Retinal pigment epithelial cell (primary cell): ENCODE data around the gene TPRX1.
A peak's percentile ranks its signal among the peaks of the same experiment; 100 is the strongest.
"Not testable (repeated sequence)": the region's sequence is repeated elsewhere in the genome, so short reads cannot be mapped to it uniquely, and the experiment has no call there.

Experiments used
- DNase-seq: peaks from one replicate; pipeline ENCODE4 v3.0.0-alpha.2; 2010; ENCODE audit warnings: low read depth
- H3K4me3 ChIP-seq: 2 replicates; pipeline ENCODE4 v1.5.1; 2011; ENCODE audit warnings: mild to moderate bottlenecking, low read length, control low read depth, moderate library complexity
- TF ChIP-seq, protein P1 (sequence below): conservative IDR thresholded peaks from 2 replicates; pipeline ENCODE4 v1.5.1; 2011; ENCODE audit warnings: low read depth, low read length, control low read depth, inconsistent platforms

TPRX1 gene

DNA sequence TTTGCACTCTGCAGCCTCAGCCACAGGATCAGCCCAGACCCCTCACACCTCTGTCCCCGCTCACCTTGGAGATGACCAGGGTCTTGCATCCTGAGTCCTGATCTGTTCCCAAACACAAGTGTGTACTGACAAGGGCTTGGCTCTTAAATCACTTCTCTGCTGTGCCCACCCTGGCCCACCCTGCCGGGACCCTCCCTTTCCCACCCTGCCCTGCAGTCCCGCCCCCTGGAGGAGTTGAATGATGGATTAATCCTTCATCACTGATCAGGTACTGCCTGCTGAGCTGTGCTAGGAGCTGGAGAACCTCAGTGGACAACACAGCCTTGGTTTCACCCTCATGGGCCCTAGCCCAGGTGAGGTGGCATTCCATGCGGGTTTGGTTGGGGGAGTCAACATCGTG lies at the start of gene TPRX1:
TSS of gene TPRX1 (minus strand) at position 101 of the 400 bp plus-strand sequence. CDS start at position 89, 12 bp downstream.
- not testable (repeated sequence) for DNase-seq, H3K4me3 ChIP-seq

DNA sequence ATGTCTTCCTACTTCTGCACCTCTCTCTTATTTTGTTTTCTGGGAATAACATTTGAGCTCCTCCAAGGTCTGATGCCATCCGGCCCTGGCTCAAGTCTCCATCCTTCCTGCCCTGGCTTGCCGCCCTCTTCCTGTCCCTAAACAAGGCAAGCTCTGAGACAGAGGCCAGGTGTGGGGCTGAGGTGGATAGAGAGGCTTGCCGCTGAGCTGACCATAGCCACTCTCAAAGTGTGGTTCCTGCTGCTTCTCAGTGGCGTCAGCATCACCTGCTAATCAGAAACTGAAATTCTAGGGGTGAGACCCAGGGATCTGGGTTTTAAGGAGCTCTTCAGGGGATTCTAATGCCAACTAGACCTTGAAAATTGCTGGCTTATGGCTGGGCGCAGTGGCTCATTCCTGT lies 48.7 kb upstream of the TPRX1 start:
- H3K4me3 ChIP-seq: no peak overlapping the region
- TF ChIP-seq, protein P1, sequence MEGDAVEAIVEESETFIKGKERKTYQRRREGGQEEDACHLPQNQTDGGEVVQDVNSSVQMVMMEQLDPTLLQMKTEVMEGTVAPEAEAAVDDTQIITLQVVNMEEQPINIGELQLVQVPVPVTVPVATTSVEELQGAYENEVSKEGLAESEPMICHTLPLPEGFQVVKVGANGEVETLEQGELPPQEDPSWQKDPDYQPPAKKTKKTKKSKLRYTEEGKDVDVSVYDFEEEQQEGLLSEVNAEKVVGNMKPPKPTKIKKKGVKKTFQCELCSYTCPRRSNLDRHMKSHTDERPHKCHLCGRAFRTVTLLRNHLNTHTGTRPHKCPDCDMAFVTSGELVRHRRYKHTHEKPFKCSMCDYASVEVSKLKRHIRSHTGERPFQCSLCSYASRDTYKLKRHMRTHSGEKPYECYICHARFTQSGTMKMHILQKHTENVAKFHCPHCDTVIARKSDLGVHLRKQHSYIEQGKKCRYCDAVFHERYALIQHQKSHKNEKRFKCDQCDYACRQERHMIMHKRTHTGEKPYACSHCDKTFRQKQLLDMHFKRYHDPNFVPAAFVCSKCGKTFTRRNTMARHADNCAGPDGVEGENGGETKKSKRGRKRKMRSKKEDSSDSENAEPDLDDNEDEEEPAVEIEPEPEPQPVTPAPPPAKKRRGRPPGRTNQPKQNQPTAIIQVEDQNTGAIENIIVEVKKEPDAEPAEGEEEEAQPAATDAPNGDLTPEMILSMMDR: no peak
- no peak for DNase-seq

DNA sequence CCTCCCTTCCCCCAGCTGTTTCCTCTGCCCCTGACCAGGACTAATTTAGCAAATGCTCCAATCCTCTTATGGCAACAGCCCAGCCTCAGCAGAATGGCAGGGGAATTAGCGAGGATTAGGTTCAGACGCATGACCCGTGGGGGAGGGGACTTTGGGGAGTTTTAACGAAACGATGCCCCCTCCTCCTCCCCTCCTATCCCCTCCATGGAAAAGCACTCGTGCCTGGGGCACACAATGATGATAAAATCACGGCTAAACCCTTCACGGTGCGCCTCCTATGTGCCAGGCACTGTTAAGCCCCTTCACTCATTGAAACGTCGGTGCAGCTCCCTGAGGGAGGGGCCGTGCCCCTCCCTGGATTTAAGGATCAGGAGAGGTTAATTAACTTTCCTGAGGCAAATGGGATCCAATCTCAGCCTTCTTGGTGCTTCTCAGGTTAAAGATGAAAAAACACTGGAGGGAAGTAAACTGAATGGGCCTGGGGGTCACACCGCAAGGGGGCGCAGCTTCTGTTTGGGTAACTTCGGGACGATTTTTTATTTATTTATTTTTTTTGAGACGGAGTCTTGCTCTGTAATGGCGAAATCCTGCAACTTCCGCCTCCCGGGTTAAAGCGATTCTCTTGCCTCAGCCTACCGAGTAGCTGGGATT lies 44.6 kb upstream of the TPRX1 start:
- TF ChIP-seq, protein P1: peak; percentile 72
- DNase-seq: peak; percentile 93
- peak overlapping the region; percentile 0 for H3K4me3 ChIP-seq

- no peak for DNase-seq
These were observed 44.1 kb upstream of the TPRX1 start for GRCh38 chr19:47848425-47848822.

GRCh38 chr19:47842941-47843340 lies 38.6 kb upstream of the TPRX1 start:
- no peak overlapping the region for H3K4me3 ChIP-seq
- TF ChIP-seq, protein P1: no peak
- DNase-seq: no peak

More at GRCh38 chr19:47848425-47848822, 44.1 kb upstream of the TPRX1 start:
- no peak overlapping the region for H3K4me3 ChIP-seq
- TF ChIP-seq, protein P1: no peak

DNA sequence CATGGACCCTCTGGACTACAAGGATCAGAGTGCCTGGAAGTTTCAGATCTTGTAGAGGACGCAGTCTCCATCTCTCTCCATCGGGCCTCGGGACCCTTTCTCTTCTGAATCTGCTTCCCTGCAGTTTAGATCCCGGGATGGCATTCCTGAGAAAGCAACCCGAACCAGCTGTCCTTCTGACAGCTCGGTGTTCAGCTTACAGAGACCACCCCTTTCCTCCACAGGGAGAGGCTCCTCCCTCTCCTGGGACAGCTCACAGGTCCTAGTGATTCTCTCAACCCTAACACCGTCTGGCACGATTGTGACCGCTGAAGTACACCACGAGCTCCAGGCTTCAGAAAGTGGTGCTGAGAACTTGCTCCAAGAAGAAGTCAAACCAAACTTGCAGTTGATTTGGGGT lies 35.6 kb upstream of the TPRX1 start:
- TF ChIP-seq, protein P1: no peak
- H3K4me3 ChIP-seq: no peak overlapping the region
- DNase-seq: peak; percentile 70

DNA sequence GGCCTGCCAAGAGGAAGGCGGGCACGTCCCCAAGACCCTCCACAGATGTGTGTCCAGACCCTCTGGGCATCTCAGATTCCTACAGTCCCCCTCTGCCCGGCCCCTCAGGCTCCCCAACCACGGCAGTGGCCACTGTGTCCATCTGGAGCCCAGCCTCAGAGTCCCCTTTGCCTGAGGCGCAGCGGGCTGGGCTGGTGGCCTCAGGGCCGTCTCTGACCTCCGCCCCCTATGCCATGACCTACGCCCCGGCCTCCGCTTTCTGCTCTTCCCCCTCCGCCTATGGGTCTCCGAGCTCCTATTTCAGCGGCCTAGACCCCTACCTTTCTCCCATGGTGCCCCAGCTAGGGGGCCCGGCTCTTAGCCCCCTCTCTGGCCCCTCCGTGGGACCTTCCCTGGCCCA lies 35.1 kb upstream of the TPRX1 start:
- H3K4me3 ChIP-seq: no peak overlapping the region
- TF ChIP-seq, protein P1: no peak
- no peak for DNase-seq
